Measurements from ENCODE around the gene DPYSL3.

- TF ChIP-seq CTCF (IDR thresholded peaks at IDR 0.05) = no peak
- TF ChIP-seq FOXM1 (IDR thresholded peaks at IDR 0.05; ENCODE audit: low read depth) = no peak
- no peak for TF ChIP-seq MXI1 (IDR thresholded peaks at IDR 0.05; ENCODE audit: low read depth, low read length)
Measured at GRCh38 chr5:147509041-147509709, 693 bp downstream of the DPYSL3 start.

Measured in SK-N-SH (cell line).